SIG-M5 treated with dmso at 0.1 percent for 504 hours (cell line): Measurements from ENCODE around the gene PKNOX2.

Source experiments
- DNase-seq: peaks from one replicate; lab custom pipeline; 2025; ENCODE audit not compliant: unreplicated experiment; lab: John Stamatoyannopoulos, UW

Gene PKNOX2

DNA sequence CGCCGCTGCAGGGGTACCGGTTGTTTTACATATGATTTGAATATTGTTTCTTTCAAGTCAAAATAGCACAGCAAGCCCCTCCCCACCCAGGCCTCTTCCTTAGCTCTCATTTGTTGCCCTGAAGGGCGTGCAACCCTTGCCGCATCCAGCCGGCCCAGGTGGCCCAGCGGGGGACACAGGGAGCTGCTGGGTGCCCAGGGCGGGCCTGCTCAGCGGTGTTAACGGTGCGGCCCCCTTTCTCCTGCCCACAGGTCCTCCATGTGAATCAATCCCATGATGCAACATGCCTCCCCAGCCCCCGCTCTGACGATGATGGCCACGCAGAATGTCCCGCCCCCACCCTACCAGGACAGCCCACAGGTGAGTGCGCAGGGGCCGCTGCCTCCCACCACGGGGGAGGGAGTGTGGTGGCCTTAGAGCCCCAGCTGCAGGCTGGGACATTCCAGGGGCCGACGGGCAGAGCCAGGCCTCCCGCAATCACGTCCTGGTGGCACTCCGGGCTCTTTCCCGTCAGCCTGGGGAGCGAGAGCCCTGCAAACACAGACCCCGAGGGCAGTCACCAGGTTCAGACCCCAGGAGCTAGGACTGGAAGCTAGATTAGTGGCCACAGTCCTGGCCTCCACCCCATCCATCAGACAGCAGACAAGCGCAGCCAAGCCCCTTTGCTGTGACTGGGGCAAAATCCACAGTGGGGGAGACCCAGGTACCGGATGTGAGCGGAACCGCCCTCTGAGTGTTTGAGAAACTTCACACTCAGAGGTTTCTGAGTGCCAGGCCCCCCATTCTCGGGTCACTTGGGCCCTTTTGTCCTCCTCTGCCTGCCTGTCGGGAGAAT lies 186.7 kb downstream of the PKNOX2 start:
- DNase-seq = no peak

- DNase-seq = no peak
Measured at GRCh38 chr11:125351868-125352250, 187.3 kb downstream of the PKNOX2 start.

DNA sequence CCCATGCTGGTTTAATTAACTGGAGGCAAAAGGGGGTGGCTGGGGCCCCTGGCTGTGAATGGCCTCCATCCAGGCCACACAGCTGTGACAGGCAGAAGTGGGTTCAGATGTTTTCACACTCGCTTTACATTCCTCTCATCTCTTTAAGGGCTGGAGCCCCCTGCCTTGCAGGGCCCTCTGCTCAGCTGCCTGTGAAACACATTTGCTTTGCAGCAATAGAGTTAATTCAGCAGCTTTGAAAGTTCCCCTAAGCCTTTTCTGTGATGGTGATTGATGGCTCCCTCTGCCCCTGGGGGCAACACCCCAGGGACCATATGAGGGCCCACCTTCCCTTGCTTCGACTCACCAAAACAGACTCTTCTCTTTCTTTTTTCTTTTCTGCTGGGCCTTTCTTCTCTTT lies 192.2 kb downstream of the PKNOX2 start:
- DNase-seq = no peak

DNA sequence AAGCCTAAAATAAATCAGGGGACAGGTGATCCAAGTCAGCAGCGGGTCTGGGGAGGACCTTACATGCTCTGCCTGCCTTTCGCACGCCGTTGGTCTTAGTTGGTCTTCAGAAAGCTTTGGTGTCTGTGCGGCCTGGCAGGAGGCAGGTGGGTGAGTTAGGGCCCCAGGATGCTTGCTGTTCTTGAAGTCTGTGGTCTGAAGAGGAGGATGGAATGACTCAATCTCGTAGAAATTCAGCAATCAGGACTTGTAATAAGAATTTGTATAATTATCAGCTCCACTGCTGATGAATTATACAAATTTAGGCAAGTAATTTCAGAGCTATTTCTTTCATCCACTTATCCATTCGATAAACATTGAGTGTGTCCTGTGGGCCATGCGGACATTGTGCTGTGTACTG lies 193.0 kb downstream of the PKNOX2 start:
- no peak for DNase-seq

DNA sequence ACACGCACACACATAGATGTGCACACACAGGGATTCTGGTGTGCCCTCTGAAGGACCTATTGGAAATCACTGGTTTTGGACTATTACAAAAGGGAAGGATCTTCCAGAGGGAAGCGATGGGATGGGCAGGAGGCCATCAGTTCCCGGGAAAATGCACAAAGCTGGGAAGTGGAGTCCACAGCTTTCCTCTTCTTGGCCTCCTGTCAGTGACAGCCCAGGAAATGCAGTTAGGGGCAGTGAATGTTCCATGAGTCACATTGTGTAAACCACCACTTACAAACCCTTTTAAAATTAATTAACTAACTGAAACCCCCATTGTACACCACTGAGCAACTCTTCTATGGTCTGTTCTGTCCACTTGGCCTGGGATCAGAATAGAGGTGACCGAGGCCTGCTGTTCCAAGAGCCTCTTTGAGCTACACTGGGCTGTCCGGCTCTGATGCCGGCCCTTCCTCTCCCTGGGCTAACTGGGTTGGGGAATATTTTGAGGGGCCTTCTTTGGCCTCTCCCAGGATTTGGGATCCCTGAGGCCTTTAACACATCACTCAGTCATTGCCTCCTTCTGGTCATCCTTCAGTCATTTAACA lies 193.8 kb downstream of the PKNOX2 start:
- no peak for DNase-seq

DNA sequence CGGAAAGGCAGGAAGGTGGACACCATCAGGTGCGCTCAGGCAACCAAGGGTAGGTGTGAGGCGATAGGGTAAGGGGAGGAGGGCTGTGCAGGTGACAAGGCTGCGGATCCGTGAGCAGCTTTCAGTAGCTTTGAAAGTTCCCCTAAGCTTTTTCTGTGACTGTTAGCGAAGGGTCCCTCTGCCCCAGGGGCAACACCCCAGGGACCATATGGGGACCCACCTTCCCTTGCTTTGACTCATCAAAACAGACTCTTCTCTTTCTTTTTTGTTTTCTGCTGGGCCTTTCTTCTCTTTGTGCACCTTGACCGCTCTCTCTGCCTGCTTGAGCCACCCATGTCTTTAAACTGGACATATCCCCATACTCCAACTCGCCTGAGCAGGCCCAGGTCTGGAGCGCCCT lies 194.6 kb downstream of the PKNOX2 start:
- no peak for DNase-seq

- no peak for DNase-seq
Measured at GRCh38 chr11:125360066-125360465, 195.5 kb downstream of the PKNOX2 start.

- no peak for DNase-seq
Measured at GRCh38 chr11:125364121-125364826, 199.7 kb downstream of the PKNOX2 start.

DNA sequence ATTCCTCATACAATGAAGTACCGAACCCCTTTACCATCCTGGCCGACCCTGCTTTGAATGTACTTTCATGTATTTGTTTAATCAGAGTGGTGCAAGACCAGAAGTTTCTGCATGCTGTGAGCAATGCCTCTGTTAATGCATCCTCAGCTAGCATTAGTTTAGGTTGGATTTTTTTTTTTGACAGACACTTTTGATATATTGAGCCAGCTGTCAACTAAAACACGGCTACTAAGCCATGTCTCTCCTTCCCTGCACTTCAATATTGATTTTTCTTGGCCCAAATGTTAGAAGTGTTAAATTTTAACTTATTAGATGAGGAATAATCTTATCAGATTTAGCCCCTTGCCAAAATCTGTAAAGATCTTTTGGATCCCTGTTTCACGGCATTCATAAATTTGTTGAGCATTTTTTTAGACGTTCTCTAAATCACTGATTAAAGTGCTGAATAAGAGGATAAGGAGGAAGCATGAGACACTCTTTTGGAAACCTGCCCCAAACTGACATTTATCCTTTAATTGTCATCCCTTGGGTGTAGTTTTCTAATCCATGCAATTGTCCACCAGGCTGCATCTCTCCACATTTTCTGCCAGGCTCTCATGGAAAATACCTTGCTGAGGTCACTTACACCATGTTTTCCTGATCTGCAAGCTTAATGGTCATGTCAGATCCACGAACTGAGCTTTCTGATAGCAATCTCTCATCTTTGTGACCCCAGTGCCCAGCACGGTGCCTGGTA lies 200.8 kb downstream of the PKNOX2 start:
- DNase-seq = no peak

DNA sequence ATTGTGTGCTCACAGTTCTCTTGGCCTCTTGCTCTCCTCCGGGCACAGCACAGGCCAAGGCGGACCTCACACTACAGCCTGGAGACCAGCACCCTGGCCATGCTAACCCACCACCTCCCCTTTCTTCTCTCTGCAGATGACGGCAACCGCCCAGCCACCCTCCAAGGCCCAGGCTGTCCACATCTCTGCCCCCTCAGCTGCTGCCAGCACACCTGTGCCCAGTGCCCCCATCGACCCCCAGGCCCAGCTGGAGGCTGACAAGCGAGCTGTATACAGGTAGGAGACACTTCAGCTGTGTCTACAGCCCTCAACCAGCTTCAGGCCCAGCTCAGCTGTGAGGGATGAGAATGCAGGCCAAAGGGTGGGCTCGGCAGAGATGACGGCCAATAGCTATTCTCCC lies 203.2 kb downstream of the PKNOX2 start:
- no peak for DNase-seq

- no peak for DNase-seq
Measured at GRCh38 chr11:125368757-125369156, 204.2 kb downstream of the PKNOX2 start.

GRCh38 chr11:125369808-125370207 lies 205.3 kb downstream of the PKNOX2 start:
- DNase-seq = no peak

GRCh38 chr11:125370561-125371389 lies 206.2 kb downstream of the PKNOX2 start:
- DNase-seq = no peak

GRCh38 chr11:125371431-125371935 lies 206.9 kb downstream of the PKNOX2 start:
- no peak for DNase-seq

GRCh38 chr11:125372088-125372487 lies 207.5 kb downstream of the PKNOX2 start:
- DNase-seq = no peak

- DNase-seq = no peak
Measured at GRCh38 chr11:125372911-125373310, 208.4 kb downstream of the PKNOX2 start.

- no peak for DNase-seq
Measured at GRCh38 chr11:125373426-125374391, 209.2 kb downstream of the PKNOX2 start.

DNA sequence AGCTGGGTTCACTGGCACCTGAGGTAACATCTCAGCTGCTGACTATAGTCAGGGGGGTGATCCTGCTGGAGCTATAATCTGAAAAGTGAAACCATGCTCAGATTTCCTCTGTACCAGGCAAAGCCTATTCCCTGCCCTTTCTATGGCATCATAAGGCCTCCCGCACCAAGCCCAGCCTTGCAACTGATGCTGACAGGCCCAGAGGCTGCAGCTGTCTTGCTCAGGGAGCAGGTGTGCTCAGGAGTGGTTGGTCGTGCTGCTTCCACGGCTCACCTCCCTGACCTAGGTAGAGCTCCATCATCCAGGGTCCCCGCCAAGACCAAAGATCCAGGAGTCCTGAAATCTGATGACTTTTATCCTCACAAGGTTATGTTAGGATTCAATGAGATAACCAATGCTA lies 209.8 kb downstream of the PKNOX2 start:
- no peak for DNase-seq

- no peak for DNase-seq
Measured at GRCh38 chr11:125375146-125375545, 210.6 kb downstream of the PKNOX2 start.
